ENCODE measurements around the gene LLGL2.

- no peak for TF ChIP-seq POLR2AphosphoS5 (IDR thresholded peaks at IDR 0.05)
- no peak for TF ChIP-seq CTCF (IDR thresholded peaks at IDR 0.05)
- no peak for TF ChIP-seq POLR2A (IDR thresholded peaks at IDR 0.05)
Measured at GRCh38 chr17:75592348-75593020, 67.0 kb downstream of the LLGL2 start.
